GM23248 (cell line): Measurements from ENCODE around the gene TPCN2. TPM values are rescaled to one million over a fixed set of nuclear protein-coding genes. Genes with fewer than 3 reads are reported as not detected.
"Not testable (repeated sequence)": the region's sequence is repeated elsewhere in the genome, so short reads cannot be mapped to it uniquely, and the experiment has no call there.

Experiments
- DNase-seq: peaks from one replicate; pipeline ENCODE4 v3.0.0-alpha.2; 2015
- H2AFZ ChIP-seq: fragments of 200-600 bp; sonication (generic); 2 replicates; pipeline ENCODE4 v1.6.1; 2016; ENCODE audit warnings: antibody characterized with exemption
- H3F3A ChIP-seq: fragments of 200-600 bp; sonication (generic); 2 replicates; pipeline ENCODE4 v1.6.1; 2016; ENCODE audit warnings: mild to moderate bottlenecking, antibody characterized with exemption, mixed run types; ENCODE audit not compliant: insufficient read depth
- H3K27ac ChIP-seq: fragments of 200-600 bp; sonication (generic); 2 replicates; pipeline ENCODE4 v1.5.1; 2016; ENCODE audit warnings: mild to moderate bottlenecking
- H3K27me3 ChIP-seq: fragments of 200-600 bp; sonication (generic); replicated peaks from 2 replicates; pipeline ENCODE4 v1.6.1; 2016; ENCODE audit warnings: mild to moderate bottlenecking; ENCODE audit not compliant: insufficient read depth
- H3K36me3 ChIP-seq: fragments of 200-600 bp; sonication (generic); 2 replicates; pipeline ENCODE4 v1.6.1; 2016; ENCODE audit warnings: low read depth, mild to moderate bottlenecking
- H3K4me1 ChIP-seq: fragments of 200-600 bp; sonication (generic); 2 replicates; pipeline ENCODE4 v1.6.1; 2016; ENCODE audit warnings: mild to moderate bottlenecking; ENCODE audit not compliant: insufficient read depth
- H3K4me2 ChIP-seq: fragments of 200-600 bp; sonication (generic); one replicate; pipeline ENCODE4 v1.6.1; 2016; ENCODE audit warnings: mild to moderate bottlenecking; ENCODE audit not compliant: unreplicated experiment
- H3K4me3 ChIP-seq: fragments of 200-600 bp; sonication (generic); 2 replicates; pipeline ENCODE4 v1.5.1; 2016; ENCODE audit warnings: mild to moderate bottlenecking
- H3K79me2 ChIP-seq: fragments of 200-600 bp; sonication (generic); 2 replicates; pipeline ENCODE4 v1.6.1; 2016; ENCODE audit warnings: mild to moderate bottlenecking; ENCODE audit not compliant: insufficient read depth
- H3K9ac ChIP-seq: fragments of 200-600 bp; sonication (generic); 2 replicates; pipeline ENCODE4 v1.6.1; 2016; ENCODE audit warnings: mild to moderate bottlenecking
- H3K9me2 ChIP-seq: fragments of 200-600 bp; sonication (generic); 2 replicates; pipeline ENCODE4 v1.6.1; 2016; ENCODE audit warnings: mixed run types, mild to moderate bottlenecking, moderate library complexity; ENCODE audit not compliant: insufficient read depth
- H3K9me3 ChIP-seq: fragments of 200-600 bp; sonication (generic); one replicate; pipeline ENCODE4 v1.6.1; 2017; ENCODE audit warnings: low read depth
- H4K20me1 ChIP-seq: fragments of 200-600 bp; sonication (generic); 2 replicates; pipeline ENCODE4 v1.6.0; 2016; ENCODE audit not compliant: insufficient read depth
- EZH2 ChIP-seq: fragments of 200-600 bp; sonication (generic); IDR thresholded peaks from 2 replicates; pipeline ENCODE4 v1.6.1; 2018; ENCODE audit warnings: antibody characterized with exemption, mild to moderate bottlenecking; ENCODE audit not compliant: insufficient read depth, poor library complexity, severe bottlenecking
- EZH2phosphoT487 ChIP-seq: fragments of 200-600 bp; sonication (generic); IDR thresholded peaks from 2 replicates; pipeline ENCODE4 v1.6.1; 2018; ENCODE audit warnings: antibody characterized with exemption, moderate library complexity, mild to moderate bottlenecking, low read depth; ENCODE audit not compliant: insufficient read depth
- WGBS, 2 experiments: methylation state at CpG; one replicate each; pipeline ENCODE4 v1.1.6; 2015 to 2017; ENCODE audit warnings: low lambda C conversion rate in 2 of 2, low coverage in 1 of 2; ENCODE audit errors: missing lambda C conversion rate in 2 of 2; 5-methylcytosine and 5-hydroxymethylcytosine counted together
- in situ Hi-C: fragments of 300-500 bp; cut with MboI; formaldehyde crosslinking; loops from 2 replicates; pipeline ENCODE4 v1.15.0; 2020
- polyA plus RNA-seq: library from polyadenylated mRNA; unstranded; fragments of >200 nt; fragmentation: Nextera tagmentation; extraction: Ambion mirVana; gene quantifications from 2 replicates; pipeline ENCODE4 v1.2.1, GENCODE V29; 2016
- total RNA-seq: library from RNA; depleted of rRNA; stranded (reverse); fragments of >200 nt; shearing (Covaris generic); gene quantifications from 2 replicates; pipeline ENCODE4 v1.2.3, GENCODE V29; 2014

The TPCN2 gene
- total and polyA plus RNA-seq, 2 experiments from 2014 or later = 7.1 to 8.5 TPM

GRCh38 chr11:69131644-69132300 is 83.0 kb downstream of the TPCN2 start:
- Histone ChIP-seq H3K4me2 (no peak overlapping the region), H2AFZ (0 out of 2 replicates have a peak overlapping the region, but pooled peaks have one; percentile 42), H3K36me3 (no peaks in the 10 kb centered on the region), H3K79me2 (no peaks in the 10 kb centered on the region), H3K4me3 (no peak overlapping the region), H3K27ac (no peak overlapping the region), H3K9ac (no peak overlapping the region), H3K27me3 (no peaks in the 10 kb centered on the region), H3K9me3 (no peaks in the 10 kb centered on the region), H4K20me1 (no peaks in the 10 kb centered on the region), H3F3A (no peaks in the 10 kb centered on the region), H3K4me1 (no peaks in the 10 kb centered on the region), H3K9me2 (no peaks in the 10 kb centered on the region)
- WGBS, 2 experiments = 34 to 38% methylated on average over 15 of the region's 15 CpGs
- peak; percentile 79 for DNase-seq
- in situ Hi-C loops = no loop called here
- TF ChIP-seq EZH2phosphoT487 (no peak), EZH2 (no peak)

- Histone ChIP-seq H3K4me3 (no peak overlapping the region), H3K9me3 (no peaks in the 10 kb centered on the region), H3K27ac (no peak overlapping the region), H4K20me1 (no peaks in the 10 kb centered on the region), H3K79me2 (no peaks in the 10 kb centered on the region), H3F3A (no peaks in the 10 kb centered on the region), H3K4me2 (no peak overlapping the region), H3K36me3 (no peaks in the 10 kb centered on the region), H2AFZ (no peak overlapping the region), H3K27me3 (no peaks in the 10 kb centered on the region), H3K9ac (no peak overlapping the region), H3K4me1 (no peaks in the 10 kb centered on the region), H3K9me2 (no peaks in the 10 kb centered on the region)
- TF ChIP-seq EZH2phosphoT487 = no peak
- TF ChIP-seq EZH2 = no peak
- no peak for DNase-seq
- in situ Hi-C loops = no loop called here
- WGBS, 2 experiments = 47 to 51% methylated on average over 7 of the region's 7 CpGs
Measured at GRCh38 chr11:69132301-69132670, 83.6 kb downstream of the TPCN2 start.

DNA sequence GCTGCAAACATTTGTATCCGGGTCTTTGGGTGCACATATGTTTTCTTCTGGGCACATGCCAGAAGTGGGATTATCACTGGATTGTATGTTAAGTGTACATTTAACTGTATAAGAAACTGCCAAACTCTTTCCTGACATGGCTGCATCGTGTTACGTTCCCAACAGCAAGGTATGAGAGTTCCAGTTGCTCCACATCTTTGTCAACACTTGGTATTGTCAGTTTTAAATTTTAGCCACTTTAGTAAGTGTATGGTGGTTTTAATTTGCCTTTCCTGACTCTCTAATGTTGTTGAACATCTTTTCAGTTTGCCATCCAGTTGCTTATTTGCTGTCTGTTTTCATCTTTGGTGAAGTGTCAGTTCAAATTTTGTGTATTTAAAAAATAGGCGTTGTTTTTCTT is 84.5 kb downstream of the TPCN2 start:
- Histone ChIP-seq H4K20me1 (no peaks in the 10 kb centered on the region), H3K9ac (no peak overlapping the region), H3K27ac (no peak overlapping the region), H3K9me2 (no peaks in the 10 kb centered on the region), H3K4me3 (no peak overlapping the region), H3K4me2 (no peak overlapping the region), H2AFZ (no peak overlapping the region), H3K4me1 (peaks cover 5% of the 10 kb centered on the region), H3K79me2 (no peaks in the 10 kb centered on the region), H3K27me3 (no peaks in the 10 kb centered on the region), H3F3A (no peaks in the 10 kb centered on the region), H3K9me3 (no peaks in the 10 kb centered on the region), H3K36me3 (no peaks in the 10 kb centered on the region)
- DNase-seq = no peak
- WGBS, 2 experiments = 82% methylated on average over 4 of the region's 4 CpGs
- in situ Hi-C loops = no loop called here
- no peak for TF ChIP-seq EZH2
- no peak for TF ChIP-seq EZH2phosphoT487

- H3F3A ChIP-seq, H3K9me2 ChIP-seq, H3K4me1 ChIP-seq, H3K79me2 ChIP-seq, H3K36me3 ChIP-seq, H3K27ac ChIP-seq, H2AFZ ChIP-seq, H4K20me1 ChIP-seq, H3K9ac ChIP-seq, H3K4me3 ChIP-seq, DNase-seq, H3K27me3 ChIP-seq, H3K4me2 ChIP-seq, in situ Hi-C loops, H3K9me3 ChIP-seq: not testable (repeated sequence)
- 75 to 91% methylated on average over 2 of the region's 2 CpGs for whole genome bisulfite sequencing, 2 experiments
Measured at GRCh38 chr11:69134182-69134581, 85.5 kb downstream of the TPCN2 start.

DNA sequence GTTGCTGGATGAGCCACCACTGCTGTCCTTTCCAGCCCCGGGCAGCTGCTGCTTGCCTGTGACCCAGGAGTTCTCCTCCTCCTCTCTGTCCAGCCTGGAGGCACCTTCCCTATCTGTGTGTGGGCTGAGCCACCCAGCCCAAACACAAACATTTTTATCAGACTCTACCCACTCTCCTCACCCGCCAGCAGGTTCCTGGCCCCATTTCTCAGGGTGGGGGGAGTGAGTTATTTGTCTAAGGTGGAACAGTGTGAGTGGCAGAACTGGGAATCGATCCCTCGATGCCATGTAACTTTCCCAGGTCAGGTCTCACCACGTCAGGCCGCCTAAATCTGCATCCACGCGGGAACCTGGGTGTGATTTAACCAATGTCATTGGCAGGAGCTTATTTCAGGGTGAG is 86.2 kb downstream of the TPCN2 start:
- H3K27ac ChIP-seq = no peak overlapping the region
- 89 to 90% methylated on average over 8 of the region's 8 CpGs for WGBS, 2 experiments
- H3K4me3 ChIP-seq = no peak overlapping the region
- no peaks in the 10 kb centered on the region for H3F3A ChIP-seq
- no peaks in the 10 kb centered on the region for H3K9me3 ChIP-seq
- in situ Hi-C loops = no loop called here
- no peak overlapping the region for H3K9ac ChIP-seq
- H3K4me1 ChIP-seq = peaks cover 5% of the 10 kb centered on the region
- TF ChIP-seq EZH2phosphoT487 (no peak), EZH2 (no peak)
- no peak overlapping the region for H3K4me2 ChIP-seq
- no peak overlapping the region for H2AFZ ChIP-seq
- no peaks in the 10 kb centered on the region for H3K9me2 ChIP-seq
- H3K36me3 ChIP-seq = no peaks in the 10 kb centered on the region
- no peaks in the 10 kb centered on the region for H3K79me2 ChIP-seq
- no peak for DNase-seq
- H3K27me3 ChIP-seq = no peaks in the 10 kb centered on the region
- no peaks in the 10 kb centered on the region for H4K20me1 ChIP-seq
